K562 (cell line): ENCODE measurements around the gene EIF3J. TPM values are rescaled to one million over a fixed set of nuclear protein-coding genes. Genes with fewer than 3 reads are reported as not detected.
A peak's percentile ranks its signal among the peaks of the same experiment; 100 is the strongest.

Experiments
- BRD4 ChIP-seq: fragments of 200-600 bp; sonication (generic); IDR thresholded peaks from 2 replicates; pipeline ENCODE4 v1.6.1; 2017; ENCODE audit warnings: inconsistent platforms
- CBX2 ChIP-seq: fragments of 200-600 bp; sonication (generic); IDR thresholded peaks from one replicate; pipeline ENCODE4 v1.6.1; 2012; ENCODE audit warnings: mild to moderate bottlenecking, low read length, inconsistent platforms; ENCODE audit not compliant: insufficient read depth, poor library complexity, severe bottlenecking
- CBX3 ChIP-seq, 2 experiments: IDR thresholded peaks; 1 replicate in 1 of 2; 2 replicates in 1 of 2; pipeline ENCODE4 v1.6.1; 2012; ENCODE audit warnings: inconsistent platforms in 2 of 2, low read length in 2 of 2, borderline replicate concordance in 1 of 2, control low read depth in 1 of 2
- CCNT2 ChIP-seq: IDR thresholded peaks from 2 replicates; pipeline ENCODE4 v1.6.1; 2011; ENCODE audit warnings: borderline replicate concordance, low read depth, mild to moderate bottlenecking, moderate library complexity, mixed read lengths, low read length; ENCODE audit not compliant: insufficient read length; ENCODE audit errors: extremely low read depth
- KAT2B ChIP-seq: IDR thresholded peaks from one replicate; pipeline ENCODE4 v1.6.1; 2012; ENCODE audit warnings: low read depth, mild to moderate bottlenecking, control low read depth, inconsistent platforms, low read length, moderate library complexity
- KDM4B ChIP-seq, 2 experiments: fragments of 450-650 bp in 1 of 2; sonication (generic) in 1 of 2; IDR thresholded peaks; 2 replicates each; pipeline ENCODE4 v1.6.1; 2016 to 2017; ENCODE audit warnings: borderline replicate concordance in 2 of 2, antibody characterized with exemption in 1 of 2, low read depth in 1 of 2, mild to moderate bottlenecking in 1 of 2
- KHSRP ChIP-seq: fragments of 450-650 bp; IDR thresholded peaks from 2 replicates; pipeline ENCODE4 v1.6.1; 2017
- MAZ ChIP-seq, 2 experiments: fragments of 450-650 bp in 1 of 2; sonication (generic) in 1 of 2; formaldehyde crosslinking; IDR thresholded peaks in 1 of 2; conservative IDR thresholded peaks in 1 of 2; 2 replicates each; pipeline versions ENCODE4 v1.4.0 to v1.5.0; 2020; ENCODE audit warnings: mild to moderate bottlenecking in 1 of 2, missing genetic modification reagents in 1 of 2
- MLLT1 ChIP-seq, 2 experiments: fragments of 450-650 bp; IDR thresholded peaks; 2 replicates each; pipeline ENCODE4 v1.6.1; 2016
- PTRF ChIP-seq: fragments of 450-650 bp; IDR thresholded peaks from 2 replicates; pipeline ENCODE4 v1.6.1; 2016; ENCODE audit warnings: mild to moderate bottlenecking, missing genetic modification characterization, missing compliant biosample characterization
- RBM14 ChIP-seq: fragments of 200-400 bp; formaldehyde crosslinking; IDR thresholded peaks from 2 replicates; pipeline ENCODE4 v1.6.1; 2018; ENCODE audit warnings: low read depth, mild to moderate bottlenecking, low read length, moderate library complexity, borderline replicate concordance; ENCODE audit not compliant: insufficient read depth
- RFX5 ChIP-seq: IDR thresholded peaks from 2 replicates; pipeline ENCODE4 v1.6.1; 2011; ENCODE audit warnings: low read depth, mild to moderate bottlenecking, improper control_type of control experiment, low read length
- RNF2 ChIP-seq: sonication (generic); IDR thresholded peaks from 2 replicates; pipeline ENCODE4 v1.6.1; 2016
- SIN3A ChIP-seq, 2 experiments: fragments of 150-350 bp in 1 of 2; IDR thresholded peaks; 2 replicates each; pipeline ENCODE4 v1.6.1; 2011 to 2016; ENCODE audit warnings: borderline replicate concordance in 2 of 2, low read depth in 2 of 2, low read length in 2 of 2, mild to moderate bottlenecking in 2 of 2, moderate library complexity in 2 of 2; ENCODE audit not compliant: control insufficient read depth in 1 of 2
- SPI1 ChIP-seq: IDR thresholded peaks from 2 replicates; pipeline ENCODE4 v1.6.1; 2011; ENCODE audit warnings: low read depth, low read length, control low read depth, borderline replicate concordance
- SRSF1 ChIP-seq: fragments of 200-400 bp; formaldehyde crosslinking; IDR thresholded peaks from 2 replicates; pipeline ENCODE4 v1.6.1; 2017; ENCODE audit warnings: mild to moderate bottlenecking, low read depth, low read length, moderate library complexity
- SRSF7 ChIP-seq: fragments of 200-400 bp; formaldehyde crosslinking; optimal IDR thresholded peaks from 2 replicates; pipeline ENCODE3; 2017; ENCODE audit warnings: mild to moderate bottlenecking, low read depth, low read length
- SUPT5H ChIP-seq: fragments of 450-650 bp; IDR thresholded peaks from 2 replicates; pipeline ENCODE4 v1.6.1; 2016
- TCFL5 ChIP-seq: fragments of 250-450 bp; sonication (Bioruptor Pico); conservative IDR thresholded peaks from 2 replicates; pipeline ENCODE4 v1.6.1; 2021; ENCODE audit warnings: mild to moderate bottlenecking, moderate library complexity, matching md5 sums
- XRCC4 ChIP-seq: IDR thresholded peaks from one replicate; pipeline ENCODE4 v1.6.1; 2011; ENCODE audit not compliant: insufficient read depth, insufficient read length; ENCODE audit errors: extremely low read depth
- ZFX ChIP-seq: sonication (generic); formaldehyde crosslinking; IDR thresholded peaks from 2 replicates; pipeline ENCODE4 v1.8.0; 2022; ENCODE audit warnings: mild to moderate bottlenecking, missing genetic modification reagents, moderate library complexity
- ZNF175 ChIP-seq: fragments of 200-800 bp; sonication (Bioruptor generic); IDR thresholded peaks from 2 replicates; pipeline ENCODE4 v1.6.1; 2016; ENCODE audit warnings: low read depth, mild to moderate bottlenecking, missing genetic modification characterization, missing compliant biosample characterization
- ZNF444 ChIP-seq: fragments of 250-450 bp; sonication (Bioruptor Pico); IDR thresholded peaks from 2 replicates; pipeline ENCODE4 v1.4.0; 2020; ENCODE audit warnings: mild to moderate bottlenecking, moderate library complexity
- ZNF740 ChIP-seq, 3 experiments: fragments of 200-800 bp in 1 of 3; sonication (Bioruptor generic) in 1 of 3; sonication (generic) in 1 of 3; formaldehyde crosslinking in 1 of 3; IDR thresholded peaks; 2 replicates each; pipeline versions ENCODE4 v1.6.1 to v1.8.0; 2016 to 2022; ENCODE audit warnings: mild to moderate bottlenecking in 2 of 3, missing compliant biosample characterization in 2 of 3, missing genetic modification characterization in 2 of 3, missing genetic modification reagents in 1 of 3
- polyA plus RNA-seq, 8 experiments: library from polyadenylated mRNA; depleted of rRNA in 4 of 8; stranded (reverse) in 5 of 8; unstranded in 3 of 8; fragments of >200 nt; fragmentation: Nextera tagmentation in 2 of 8; fragmentation: Illumina TruSeq in 1 of 8; extraction: Ambion mirVana in 2 of 8; extraction: Trizol in 1 of 8; gene quantifications; 2 replicates each; pipeline versions ENCODE4 v1.2.1 to v1.2.3, GENCODE V29; 2011 to 2014; ENCODE audit warnings: inconsistent platforms in 1 of 8, missing spikeins in 1 of 8
- total RNA-seq, 7 experiments: library from RNA; depleted of rRNA in 6 of 7; stranded (reverse); fragments of >200 nt in 6 of 7; fragmentation: Illumina TruSeq in 2 of 7; extraction: Trizol in 2 of 7; gene quantifications; 2 replicates each; pipeline versions ENCODE4 v1.2.1 to v1.2.3, GENCODE V29; 2011 to 2021; ENCODE audit warnings: low replicate concordance in 1 of 7

EIF3J gene
- total and polyA plus RNA-seq, 9 of the 15 experiments (the other 6 are each of a cell fraction or from before 2014, with no cell fraction given): 44.2 to 217 (median 151) TPM

- TF ChIP-seq KDM4B (IDR thresholded peaks at IDR 0.05; ENCODE audit: borderline replicate concordance in 2 of 2, low read depth in 1 of 2) (no peak), SPI1 (no peak), ZFX (CRISPR knock-in tag) (peak; percentile 95), PTRF (no peak), CBX2 (no peak), ZNF444 (CRISPR knock-in tag) (no peak), SUPT5H (peak; percentile 97), ZNF175 (CRISPR knock-in tag) (0 out of 2 replicates have a peak, but pooled peaks have one; percentile 27), SRSF7 (peak; percentile 46), KHSRP (no peak), BRD4 (peak; percentile 80), XRCC4 (no peak), CCNT2 (peak; percentile 67), ZNF740 (CRISPR knock-in tag; IDR thresholded peaks at IDR 0.05) (peak; percentile 71), ZNF740 (tag; IDR thresholded peaks at IDR 0.05) (no peak), RBM14 (peak; percentile 94; the same call in 1 of the 2 replicates), RNF2 (no peak), SIN3A (IDR thresholded peaks at IDR 0.05; ENCODE audit: borderline replicate concordance in 2 of 2, control insufficient read depth in 1 of 2, low read depth in 2 of 2, low read length in 2 of 2) (peak; percentile 10 to 88; a peak in 2 of 4 replicates), KAT2B (no peak), SRSF1 (peak; percentile 24), TCFL5 (CRISPR knock-in tag) (no peak), MLLT1 (IDR thresholded peaks at IDR 0.05) (0 out of 4 replicates have a peak, but pooled peaks of 1 of the 2 experiments have one; percentile 9), RFX5 (no peak), MAZ (CRISPR knock-in tag; conservative IDR thresholded peaks at IDR 0.05 in 1 of 2, IDR thresholded peaks at IDR 0.05 in 1 of 2) (peak in 1 of 2 experiments; percentile 0; a peak in 1 of 4 replicates), CBX3 (IDR thresholded peaks at IDR 0.05; ENCODE audit: borderline replicate concordance in 1 of 2, low read length in 2 of 2) (no peak)
Observed at GRCh38 chr15:44536962-44537734, at the start of gene EIF3J (continued).
